ENCODE measurements around the gene CNOT3. TPM values are rescaled to one million over a fixed set of nuclear protein-coding genes. Genes with fewer than 3 reads are reported as not detected.
A peak's percentile ranks its signal among the peaks of the same experiment; 100 is the strongest.

The CNOT3 gene
- total RNA-seq, 4 donors from 2014 or later: 5.1 to 14.0 (median 10.2) TPM

DNA sequence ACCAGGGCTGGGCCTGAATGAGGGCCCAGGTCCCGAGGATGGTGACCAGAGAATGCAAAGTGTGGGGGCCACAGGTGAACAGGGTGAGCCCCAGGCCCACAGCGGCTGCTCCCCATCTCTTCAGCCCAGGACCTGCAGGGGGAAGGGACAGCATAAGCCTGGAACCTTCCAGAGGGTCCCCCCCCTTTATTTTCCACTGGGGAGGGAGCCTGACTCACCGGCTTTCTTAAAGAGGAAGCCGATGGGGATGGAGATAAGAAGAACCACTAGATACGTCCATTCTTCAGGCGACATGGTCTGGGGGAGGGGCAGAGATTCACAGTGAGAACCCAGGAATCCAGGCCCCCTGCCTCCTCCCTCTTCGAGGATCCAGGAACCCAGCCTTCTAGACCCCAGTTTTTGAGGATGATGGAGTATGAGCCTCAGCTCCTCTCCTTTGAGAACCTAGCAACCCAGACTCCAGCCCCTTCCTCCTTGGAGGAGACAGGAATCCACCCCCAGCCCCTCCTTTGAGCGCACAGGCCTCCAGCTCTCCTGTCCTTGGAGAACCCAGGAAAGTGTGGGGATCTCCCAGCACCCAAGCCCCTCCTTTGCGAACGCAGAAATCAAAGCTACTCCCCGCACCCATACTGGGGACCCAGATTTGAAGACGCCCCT, 50.8 kb downstream of the CNOT3 start:
- in situ Hi-C loops (cut with MboI; ENCODE audit: low sequenced_read_pairs in 4 of 4): no loop called here
- ATAC-seq (no peak), DNase-seq (no peak)
- TF ChIP-seq POLR2A (IDR thresholded peaks at IDR 0.05): no peak
- TF ChIP-seq, protein P1, sequence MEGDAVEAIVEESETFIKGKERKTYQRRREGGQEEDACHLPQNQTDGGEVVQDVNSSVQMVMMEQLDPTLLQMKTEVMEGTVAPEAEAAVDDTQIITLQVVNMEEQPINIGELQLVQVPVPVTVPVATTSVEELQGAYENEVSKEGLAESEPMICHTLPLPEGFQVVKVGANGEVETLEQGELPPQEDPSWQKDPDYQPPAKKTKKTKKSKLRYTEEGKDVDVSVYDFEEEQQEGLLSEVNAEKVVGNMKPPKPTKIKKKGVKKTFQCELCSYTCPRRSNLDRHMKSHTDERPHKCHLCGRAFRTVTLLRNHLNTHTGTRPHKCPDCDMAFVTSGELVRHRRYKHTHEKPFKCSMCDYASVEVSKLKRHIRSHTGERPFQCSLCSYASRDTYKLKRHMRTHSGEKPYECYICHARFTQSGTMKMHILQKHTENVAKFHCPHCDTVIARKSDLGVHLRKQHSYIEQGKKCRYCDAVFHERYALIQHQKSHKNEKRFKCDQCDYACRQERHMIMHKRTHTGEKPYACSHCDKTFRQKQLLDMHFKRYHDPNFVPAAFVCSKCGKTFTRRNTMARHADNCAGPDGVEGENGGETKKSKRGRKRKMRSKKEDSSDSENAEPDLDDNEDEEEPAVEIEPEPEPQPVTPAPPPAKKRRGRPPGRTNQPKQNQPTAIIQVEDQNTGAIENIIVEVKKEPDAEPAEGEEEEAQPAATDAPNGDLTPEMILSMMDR (IDR thresholded peaks at IDR 0.05 in 4 of 5, conservative IDR thresholded peaks at IDR 0.05 in 1 of 5): no peak
- no peaks in the 10 kb centered on the region for H3K9me3 ChIP-seq
- H3K27me3 ChIP-seq: no peaks in the 10 kb centered on the region
- intact Hi-C loops (cut with DNase I; ENCODE audit: low total_unique reads): no loop called here
- H3K4me1 ChIP-seq: peaks cover 15 to 20% of the 10 kb centered on the region in 2 donors
- peak overlapping the region; percentile 72 to 95 (median 89) for H3K4me3 ChIP-seq
- H3K27ac ChIP-seq: peak overlapping the region; percentile 92 to 98 (median 95)
- H3K36me3 ChIP-seq: peaks cover 0 to 10% of the 10 kb centered on the region in 2 donors

DNA sequence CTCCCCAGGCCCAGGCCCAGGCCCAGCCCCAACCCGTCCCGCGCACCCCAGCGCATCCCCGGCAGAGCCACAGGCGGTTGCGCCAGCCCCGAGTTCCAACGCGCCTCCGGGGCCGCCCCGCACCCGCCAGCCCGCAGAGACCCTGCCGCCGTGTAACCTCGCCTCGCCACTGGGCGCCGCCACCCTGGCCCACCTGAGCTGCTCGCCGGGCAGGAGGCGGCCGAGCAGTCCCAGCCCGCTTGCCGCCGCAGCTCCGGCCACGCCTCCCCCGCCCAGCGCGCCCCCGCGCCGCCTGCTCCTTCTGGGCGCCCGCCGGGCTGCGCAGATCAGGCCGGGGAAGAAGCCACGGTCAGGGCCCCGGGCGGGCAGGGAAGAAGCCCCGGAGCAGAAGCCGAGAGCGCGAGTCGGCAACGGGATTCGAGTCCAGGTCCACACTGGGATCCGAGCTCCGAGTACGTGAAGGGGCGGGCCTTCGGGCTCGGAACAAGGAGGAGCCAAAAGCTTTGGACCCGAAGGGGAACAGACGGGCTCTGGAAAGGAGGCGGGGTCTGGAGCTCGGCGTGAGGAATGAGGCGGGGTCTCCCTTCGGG, 51.7 kb downstream of the CNOT3 start, which contains the start of gene MBOAT7:
MBOAT7 (minus strand) TSS at position 436 of the 590 bp plus-strand sequence. CDS start 1,072 bp downstream, outside the sequence.
- Histone ChIP-seq H3K27me3 (no peaks in the 10 kb centered on the region), H3K27ac (peak within 1 kb of the TSS; percentile 92 to 98 (median 95)), H3K4me3 (peak within 1 kb of the TSS; percentile 72 to 95 (median 89)), H3K36me3 (peaks cover 5 to 19% of the 10 kb centered on the region in 2 donors), H3K9me3 (no peaks in the 10 kb centered on the region), H3K4me1 (peaks cover 15 to 20% of the 10 kb centered on the region in 2 donors)
- ATAC-seq (peak; percentile 61 to 68), DNase-seq (no peak)
- in situ Hi-C loops (cut with MboI; ENCODE audit: low sequenced_read_pairs in 4 of 4) (no loop called here), intact Hi-C loops (cut with DNase I; ENCODE audit: low total_unique reads) (loop anchor here (1.0 kb wide), 3 partner anchors 30 to 52 kb away; partner anchors contain the start of genes CNOT3 and LENG1)
- TF ChIP-seq, protein P1 (IDR thresholded peaks at IDR 0.05 in 4 of 5, conservative IDR thresholded peaks at IDR 0.05 in 1 of 5): peak in 3 of 5 experiments; percentile 28 to 54 (median 45)
- peak; percentile 43 to 63 for TF ChIP-seq POLR2A (IDR thresholded peaks at IDR 0.05)

DNA sequence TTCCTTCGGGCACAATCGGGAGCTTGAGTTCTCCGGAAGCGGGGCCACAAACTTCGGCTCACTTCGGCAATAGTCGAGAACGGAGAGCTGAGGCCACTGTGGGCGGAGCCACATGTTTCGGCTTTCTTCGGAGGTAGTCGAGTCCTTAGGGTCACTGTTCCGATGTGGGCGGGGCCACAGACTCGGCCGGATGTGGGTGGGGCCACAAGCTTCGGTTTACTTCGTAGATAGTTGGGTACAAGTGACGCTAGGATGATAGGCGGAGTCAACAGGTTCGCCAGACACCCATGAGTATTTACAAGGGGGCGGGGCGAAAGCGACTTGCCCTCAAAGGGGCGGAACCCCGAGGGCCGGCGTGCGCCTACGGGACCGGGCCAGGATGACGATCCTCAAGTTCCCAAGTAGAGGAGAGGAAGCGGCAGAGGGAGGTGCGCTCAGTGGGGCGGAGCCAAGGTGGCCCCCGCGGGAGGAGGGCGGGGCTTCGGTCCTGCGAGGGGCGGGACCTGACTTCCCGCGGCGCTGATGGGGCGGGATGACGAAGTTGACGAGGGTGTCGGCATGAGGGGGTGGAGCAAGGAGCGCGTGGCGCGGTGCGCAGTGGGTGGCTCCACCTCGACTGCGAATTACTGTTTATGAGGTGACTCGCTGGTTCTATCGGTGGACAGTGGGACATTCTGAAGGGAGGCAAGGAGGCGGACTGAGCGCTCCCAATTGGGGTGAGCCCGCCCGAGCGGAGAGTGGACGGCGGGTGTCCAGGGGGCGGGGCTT, 52.4 kb downstream of the CNOT3 start:
- Histone ChIP-seq H3K4me1 (peaks cover 15 to 20% of the 10 kb centered on the region in 2 donors), H3K4me3 (peak overlapping the region; percentile 72 to 95 (median 89)), H3K36me3 (peaks cover 5 to 25% of the 10 kb centered on the region in 2 donors), H3K9me3 (no peaks in the 10 kb centered on the region), H3K27me3 (no peaks in the 10 kb centered on the region), H3K27ac (peak overlapping the region; percentile 92 to 98 (median 95))
- in situ Hi-C loops (cut with MboI; ENCODE audit: low sequenced_read_pairs in 4 of 4): no loop called here
- intact Hi-C loops (cut with DNase I; ENCODE audit: low total_unique reads): loop anchor here (1.0 kb wide), 6 partner anchors 20 to 259 kb away; partner anchors contain the start of genes CNOT3, LENG1, LENG8 and PRPF31
- ATAC-seq: peak; percentile 72 to 75
- TF ChIP-seq, protein P1 (IDR thresholded peaks at IDR 0.05 in 4 of 5, conservative IDR thresholded peaks at IDR 0.05 in 1 of 5): no peak
- TF ChIP-seq POLR2A (IDR thresholded peaks at IDR 0.05): peak; percentile 58 to 72
- peak; percentile 100 for DNase-seq

DNA sequence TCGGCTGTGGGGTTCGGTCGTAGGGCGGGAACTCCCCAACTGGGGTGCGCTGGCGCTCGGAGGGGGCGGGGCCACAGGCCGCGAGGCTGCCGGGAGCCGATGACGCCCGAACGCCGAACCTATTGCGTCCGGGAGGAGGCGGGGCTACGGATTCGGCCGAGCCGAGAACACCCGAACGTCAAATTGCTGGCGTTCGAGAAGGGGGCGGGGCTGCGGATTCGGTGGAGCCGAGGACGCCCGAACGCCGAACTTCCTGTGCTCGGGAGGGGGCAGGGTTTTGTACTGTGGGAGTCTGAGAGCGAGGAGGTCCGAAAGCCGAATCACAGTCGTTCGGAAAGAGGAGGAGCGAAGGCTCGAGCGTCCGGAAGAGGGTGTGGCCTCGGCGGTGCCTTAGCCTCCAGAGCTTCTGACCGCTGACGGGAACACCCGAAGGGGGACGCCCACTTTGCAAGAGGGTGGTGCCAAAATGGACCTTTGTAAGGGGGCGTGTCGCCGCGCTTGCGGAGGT, 53.0 kb downstream of the CNOT3 start:
- DNase-seq: peak; percentile 99
- Histone ChIP-seq H3K4me3 (peak overlapping the region; percentile 72 to 92 (median 80)), H3K27me3 (no peaks in the 10 kb centered on the region), H3K36me3 (peaks cover 5 to 25% of the 10 kb centered on the region in 2 donors), H3K4me1 (peaks cover 15 to 20% of the 10 kb centered on the region in 2 donors), H3K27ac (peak overlapping the region; percentile 92 to 98 (median 95)), H3K9me3 (no peaks in the 10 kb centered on the region)
- ATAC-seq: peak; percentile 72 to 73
- in situ Hi-C loops (cut with MboI; ENCODE audit: low sequenced_read_pairs in 4 of 4): no loop called here
- intact Hi-C loops (cut with DNase I; ENCODE audit: low total_unique reads): loop anchor here (1.0 kb wide), 4 partner anchors 10 to 259 kb away; partner anchors contain the start of genes LENG8, PRPF31, RPS9 and TFPT
- TF ChIP-seq, protein P1 (IDR thresholded peaks at IDR 0.05 in 4 of 5, conservative IDR thresholded peaks at IDR 0.05 in 1 of 5): no peak
- no peak for TF ChIP-seq POLR2A (IDR thresholded peaks at IDR 0.05)
